Measurements from ENCODE around the gene SUPT5H. TPM values are rescaled to one million over a fixed set of nuclear protein-coding genes. Genes with fewer than 3 reads are reported as not detected.

The SUPT5H gene
- total and polyA plus RNA-seq, 2 of the 13 experiments (the other 11 are each of a cell fraction or from before 2014, with no cell fraction given), result 48.2 to 51.7 TPM

DNA sequence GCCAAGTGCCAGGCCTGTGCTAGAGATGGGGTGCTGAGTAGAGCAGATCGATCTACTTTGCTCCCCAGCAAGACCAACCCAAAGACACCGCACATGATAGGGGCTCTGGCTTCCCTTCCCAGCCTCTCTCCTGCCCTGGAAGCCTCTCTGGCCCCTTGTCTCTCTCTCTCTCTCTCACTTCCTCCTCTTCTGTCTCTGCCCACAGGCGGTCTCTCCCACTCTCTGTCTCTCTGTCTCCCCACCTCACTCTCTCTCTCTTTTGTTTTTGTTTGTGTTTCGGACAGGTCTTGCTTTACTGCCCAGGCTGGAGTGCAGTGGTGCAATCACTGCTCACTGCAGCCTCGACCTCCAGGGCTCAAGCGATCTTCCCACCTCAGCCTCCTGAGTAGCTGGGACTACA lies 70.9 kb downstream of the SUPT5H start:
- Histone ChIP-seq H3K9ac (ENCODE audit: insufficient read depth, low read depth, low read length) (no peak overlapping the region), H3K27me3 (ENCODE audit: control insufficient read depth in 1 of 2, insufficient read depth in 2 of 2, low read length in 2 of 2) (peaks cover 1 to 36% of the 10 kb centered on the region in 2 experiments; a peak in 4 of 5 replicates), H3K36me3 (replicated peaks in 1 of 2; ENCODE audit: control insufficient read depth in 1 of 2, insufficient read depth in 2 of 2, low read length in 2 of 2) (no peaks in the 10 kb centered on the region), H3K4me2 (ENCODE audit: low read depth, low read length) (peak overlapping the region; percentile 86), H4K20me1 (ENCODE audit: insufficient read depth, low read length) (no peaks in the 10 kb centered on the region), H2AFZ (ENCODE audit: low read length) (no peak overlapping the region), H3K27ac (ENCODE audit: extremely low read length, insufficient read depth, low read length) (no peak overlapping the region), H3K79me2 (ENCODE audit: insufficient read depth, low read length) (no peaks in the 10 kb centered on the region), H3K4me1 (ENCODE audit: insufficient read depth, low read length) (peaks cover 26% of the 10 kb centered on the region), H3K4me3 (replicated peaks in 1 of 3; ENCODE audit: insufficient read depth in 1 of 3, low read depth in 2 of 3, low read length in 3 of 3) (peak overlapping the region in 2 of 3 experiments; percentile 66 to 83; a peak in 2 of 6 replicates), H3K9me3 (ENCODE audit: low read length) (no peaks in the 10 kb centered on the region)
- in situ Hi-C loops (cut with HindIII; ENCODE audit: extremely low pct_ligation_motif_present, low pct_unique_long_range_greater_than_20kb) (no loop called here), intact Hi-C loops (cut with micrococcal nuclease; ENCODE audit: unreplicated experiment) (no loop called here)
- DNase-seq (ENCODE audit: low spot score), result no peak
- no TSS peak for BruUV-seq (replicated peaks)
- ChIA-PET POLR2A (no interaction called here), CTCF (ENCODE audit: low intra/inter-chr PET ratio, low total read pairs) (no interaction called here)
- TF ChIP-seq ZNF460 (CRISPR knock-in tag; IDR thresholded peaks at IDR 0.05; ENCODE audit: borderline replicate concordance) (0 out of 2 replicates have a peak, but pooled peaks have one; percentile 67), ADNP (CRISPR knock-in tag; IDR thresholded peaks at IDR 0.05) (no peak), ZNF607 (CRISPR knock-in tag; IDR thresholded peaks at IDR 0.05; ENCODE audit: borderline replicate concordance) (no peak)
- TF ChIP-seq, protein P1, sequence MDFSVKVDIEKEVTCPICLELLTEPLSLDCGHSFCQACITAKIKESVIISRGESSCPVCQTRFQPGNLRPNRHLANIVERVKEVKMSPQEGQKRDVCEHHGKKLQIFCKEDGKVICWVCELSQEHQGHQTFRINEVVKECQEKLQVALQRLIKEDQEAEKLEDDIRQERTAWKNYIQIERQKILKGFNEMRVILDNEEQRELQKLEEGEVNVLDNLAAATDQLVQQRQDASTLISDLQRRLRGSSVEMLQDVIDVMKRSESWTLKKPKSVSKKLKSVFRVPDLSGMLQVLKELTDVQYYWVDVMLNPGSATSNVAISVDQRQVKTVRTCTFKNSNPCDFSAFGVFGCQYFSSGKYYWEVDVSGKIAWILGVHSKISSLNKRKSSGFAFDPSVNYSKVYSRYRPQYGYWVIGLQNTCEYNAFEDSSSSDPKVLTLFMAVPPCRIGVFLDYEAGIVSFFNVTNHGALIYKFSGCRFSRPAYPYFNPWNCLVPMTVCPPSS (IDR thresholded peaks at IDR 0.05), result no peak
- 39% methylated on average over 6 of the region's 6 CpGs for WGBS (ENCODE audit: low lambda C conversion rate)
- no peak for FAIRE-seq
- ATAC-seq, result no peak

DNA sequence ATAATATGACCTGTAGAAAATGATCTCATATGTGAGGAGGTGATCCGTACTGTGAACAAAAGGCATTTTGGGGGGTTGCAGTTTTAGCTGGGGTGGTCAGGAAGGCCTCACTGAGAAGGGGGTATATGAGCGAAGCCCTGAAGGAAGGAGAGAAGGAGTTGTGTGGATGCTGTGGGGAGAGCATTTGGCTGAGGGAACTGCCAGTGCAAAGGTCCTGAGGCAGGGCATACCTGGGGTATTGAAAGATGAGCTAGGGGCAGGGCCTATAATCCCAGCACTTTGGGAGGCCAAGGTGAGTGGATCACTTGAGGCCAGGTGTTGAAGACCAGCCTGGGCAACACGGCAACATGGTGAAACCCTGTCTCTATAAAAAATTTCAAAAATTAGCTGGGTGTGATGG lies 72.0 kb downstream of the SUPT5H start:
- intact Hi-C loops (cut with micrococcal nuclease; ENCODE audit: unreplicated experiment) (no loop called here), in situ Hi-C loops (cut with HindIII; ENCODE audit: extremely low pct_ligation_motif_present, low pct_unique_long_range_greater_than_20kb) (no loop called here)
- H3K4me2 ChIP-seq (ENCODE audit: low read depth, low read length), result no peak overlapping the region
- H3K27me3 ChIP-seq (ENCODE audit: control insufficient read depth in 1 of 2, insufficient read depth in 2 of 2, low read length in 2 of 2), result peaks cover 1 to 36% of the 10 kb centered on the region in 2 experiments; a peak in 4 of 5 replicates
- no peak for DNase-seq (ENCODE audit: low spot score)
- no peak for ATAC-seq
- H3K36me3 ChIP-seq (replicated peaks in 1 of 2; ENCODE audit: control insufficient read depth in 1 of 2, insufficient read depth in 2 of 2, low read length in 2 of 2), result no peaks in the 10 kb centered on the region
- 59% methylated on average over 3 of the region's 3 CpGs for WGBS (ENCODE audit: low lambda C conversion rate)
- CTCF ChIA-PET (ENCODE audit: low intra/inter-chr PET ratio, low total read pairs), result no interaction called here
- no peak overlapping the region for H2AFZ ChIP-seq (ENCODE audit: low read length)
- POLR2A ChIA-PET, result interaction anchor here (0.7 kb wide), 2 partner anchors 94 to 535 kb away, joined by 3 to 5 read pairs; no protein-coding TSS in a partner anchor
- H3K9ac ChIP-seq (ENCODE audit: insufficient read depth, low read depth, low read length), result no peak overlapping the region
- no peak overlapping the region for H3K27ac ChIP-seq (ENCODE audit: extremely low read length, insufficient read depth, low read length)
- no TSS peak for BruUV-seq (replicated peaks)
- H3K9me3 ChIP-seq (ENCODE audit: low read length), result no peaks in the 10 kb centered on the region
- H3K4me3 ChIP-seq (replicated peaks in 1 of 3; ENCODE audit: insufficient read depth in 1 of 3, low read depth in 2 of 3, low read length in 3 of 3), result no peak overlapping the region
- no peaks in the 10 kb centered on the region for H4K20me1 ChIP-seq (ENCODE audit: insufficient read depth, low read length)
- peaks cover 32% of the 10 kb centered on the region for H3K4me1 ChIP-seq (ENCODE audit: insufficient read depth, low read length)
- TF ChIP-seq ISL2 (CRISPR knock-in tag; IDR thresholded peaks at IDR 0.05) (no peak), ZMYM3 (CRISPR knock-in tag; IDR thresholded peaks at IDR 0.05) (peak; percentile 53; the same call in 1 of the 2 replicates)
- no peak for FAIRE-seq
- H3K79me2 ChIP-seq (ENCODE audit: insufficient read depth, low read length), result no peaks in the 10 kb centered on the region
